Memory B cell (primary cell): ENCODE results near the gene MSANTD3.

Experiments
- ATAC-seq: fragments of 150-1000 bp; cut with Tn5 transposase; 2 replicates; pipeline ENCODE4 v1.10.0; 2021; ENCODE audit warnings: low read depth, mild to moderate bottlenecking, moderate library complexity
- DNase-seq, 2 donors: peaks; one replicate each; pipeline ENCODE4 v3.0.0; 2022; ENCODE audit warnings: low spot score in 2 of 2
- H3K27ac Mint-ChIP-seq: one replicate; pipeline ENCODE4 v1.8.0; 2022; ENCODE audit warnings: mild to moderate bottlenecking, moderate library complexity, mixed read lengths
- H3K27me3 Mint-ChIP-seq: one replicate; pipeline ENCODE4 v1.8.0; 2022; ENCODE audit warnings: mixed read lengths
- H3K36me3 Mint-ChIP-seq: one replicate; pipeline ENCODE4 v1.8.0; 2022; ENCODE audit warnings: mild to moderate bottlenecking, mixed read lengths
- H3K4me1 Mint-ChIP-seq: one replicate; pipeline ENCODE4 v1.8.0; 2022; ENCODE audit warnings: mixed read lengths
- H3K4me3 Mint-ChIP-seq: one replicate; pipeline ENCODE4 v1.8.0; 2022; ENCODE audit warnings: mild to moderate bottlenecking, moderate library complexity, mixed read lengths
- H3K9me3 Mint-ChIP-seq: one replicate; pipeline ENCODE4 v1.8.0; 2022; ENCODE audit warnings: mixed read lengths

MSANTD3 gene

GRCh38 chr9:100488177-100488576 is 61.2 kb downstream of the MSANTD3 start:
- H3K36me3 Mint-ChIP-seq, result no peaks in the 10 kb centered on the region
- H3K27me3 Mint-ChIP-seq, result no peaks in the 10 kb centered on the region
- peaks cover 3% of the 10 kb centered on the region for H3K4me1 Mint-ChIP-seq
- DNase-seq (no peak), ATAC-seq (no peak)
- no peak overlapping the region for H3K27ac Mint-ChIP-seq
- H3K4me3 Mint-ChIP-seq, result no peak overlapping the region
- no peaks in the 10 kb centered on the region for H3K9me3 Mint-ChIP-seq

- peaks cover 3% of the 10 kb centered on the region for H3K4me1 Mint-ChIP-seq
- ATAC-seq (no peak), DNase-seq (no peak)
- no peaks in the 10 kb centered on the region for H3K36me3 Mint-ChIP-seq
- no peak overlapping the region for H3K27ac Mint-ChIP-seq
- no peaks in the 10 kb centered on the region for H3K27me3 Mint-ChIP-seq
- no peaks in the 10 kb centered on the region for H3K9me3 Mint-ChIP-seq
- no peak overlapping the region for H3K4me3 Mint-ChIP-seq
These were observed 62.9 kb downstream of the MSANTD3 start for GRCh38 chr9:100489836-100490235.

- no peak for ATAC-seq
- peaks cover 3% of the 10 kb centered on the region for H3K27me3 Mint-ChIP-seq
- H3K9me3 Mint-ChIP-seq, result no peaks in the 10 kb centered on the region
- no peak overlapping the region for H3K4me3 Mint-ChIP-seq
- H3K4me1 Mint-ChIP-seq, result peaks cover 3% of the 10 kb centered on the region
- no peak for DNase-seq
- no peak overlapping the region for H3K27ac Mint-ChIP-seq
- no peaks in the 10 kb centered on the region for H3K36me3 Mint-ChIP-seq
These were observed 66.0 kb downstream of the MSANTD3 start for GRCh38 chr9:100492952-100493351.

GRCh38 chr9:100498592-100498991 is 71.6 kb downstream of the MSANTD3 start:
- H3K36me3 Mint-ChIP-seq, result no peaks in the 10 kb centered on the region
- H3K4me1 Mint-ChIP-seq, result peaks cover 10% of the 10 kb centered on the region
- no peak overlapping the region for H3K4me3 Mint-ChIP-seq
- H3K9me3 Mint-ChIP-seq, result no peaks in the 10 kb centered on the region
- ATAC-seq (no peak), DNase-seq (no peak)
- peaks cover 3% of the 10 kb centered on the region for H3K27me3 Mint-ChIP-seq
- H3K27ac Mint-ChIP-seq, result no peak overlapping the region

- H3K9me3 Mint-ChIP-seq, result no peaks in the 10 kb centered on the region
- peaks cover 5% of the 10 kb centered on the region for H3K27me3 Mint-ChIP-seq
These were observed 72.5 kb downstream of the MSANTD3 start for GRCh38 chr9:100499460-100499859.

GRCh38 chr9:100499866-100500265 is 72.9 kb downstream of the MSANTD3 start:
- no peak for ATAC-seq
- H3K4me1 Mint-ChIP-seq, result peaks cover 10% of the 10 kb centered on the region
- H3K4me3 Mint-ChIP-seq, result no peak overlapping the region
- no peaks in the 10 kb centered on the region for H3K9me3 Mint-ChIP-seq
- no peak overlapping the region for H3K27ac Mint-ChIP-seq
- DNase-seq, result no peak
- no peaks in the 10 kb centered on the region for H3K36me3 Mint-ChIP-seq
- peaks cover 5% of the 10 kb centered on the region for H3K27me3 Mint-ChIP-seq

More at GRCh38 chr9:100499460-100499859, 72.5 kb downstream of the MSANTD3 start:
- Mint-ChIP-seq H3K4me1 (peaks cover 10% of the 10 kb centered on the region), H3K4me3 (no peak overlapping the region), H3K27ac (no peak overlapping the region), H3K36me3 (no peaks in the 10 kb centered on the region)
- no peak for DNase-seq
- no peak for ATAC-seq
